GM18868 (cell line): ENCODE data around the gene CLEC19A.
"Not testable (repeated sequence)": the region's sequence is repeated elsewhere in the genome, so short reads cannot be mapped to it uniquely, and the experiment has no call there.

Experiments
- ATAC-seq: cut with Tn5 transposase; IDR thresholded peaks from one replicate; pipeline ENCODE4 v1.9.1; 2021; ENCODE audit warnings: mild to moderate bottlenecking, moderate library complexity; ENCODE audit not compliant: unreplicated experiment

CLEC19A gene

DNA sequence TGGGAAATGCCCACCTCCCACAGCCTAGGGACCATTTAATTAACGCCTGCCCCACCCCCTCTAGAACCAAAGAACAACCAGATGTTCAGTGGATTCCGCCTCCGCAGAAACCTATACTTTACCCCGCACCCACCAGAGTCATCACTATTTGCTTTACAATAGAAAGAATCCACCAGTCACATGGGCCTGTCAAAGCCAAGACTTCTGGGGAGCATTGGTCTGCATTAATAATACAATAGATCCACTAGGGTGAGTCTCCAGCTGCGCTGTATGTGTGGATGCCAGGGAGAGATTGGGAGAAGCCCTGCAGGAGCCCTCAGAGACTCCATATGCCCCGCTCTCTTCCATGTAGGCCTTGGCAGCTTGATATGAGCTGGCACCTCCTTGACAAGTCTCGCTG lies 31.3 kb downstream of the CLEC19A start:
- no peak for ATAC-seq

DNA sequence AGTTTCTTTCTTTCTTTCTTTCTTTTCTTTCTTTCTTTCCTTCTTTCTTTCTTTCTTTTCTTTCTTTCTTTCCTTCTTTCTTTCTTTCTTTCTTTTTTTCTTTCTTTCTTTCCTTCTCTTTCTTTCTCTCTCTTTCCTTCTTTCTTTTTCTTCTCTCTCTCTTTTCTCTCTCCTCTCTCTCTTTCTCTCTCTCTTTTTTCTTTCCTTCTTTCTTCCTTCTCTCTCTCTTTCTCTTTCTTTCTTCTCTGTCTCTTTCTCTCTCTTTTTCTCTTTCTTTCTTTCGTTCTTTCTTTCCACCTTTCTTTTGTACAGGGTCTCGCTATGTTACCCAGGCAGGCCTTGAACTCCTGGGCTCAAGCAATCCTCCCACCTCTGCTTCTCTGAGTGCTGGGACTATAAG lies 35.7 kb downstream of the CLEC19A start:
- ATAC-seq = not testable (repeated sequence)

DNA sequence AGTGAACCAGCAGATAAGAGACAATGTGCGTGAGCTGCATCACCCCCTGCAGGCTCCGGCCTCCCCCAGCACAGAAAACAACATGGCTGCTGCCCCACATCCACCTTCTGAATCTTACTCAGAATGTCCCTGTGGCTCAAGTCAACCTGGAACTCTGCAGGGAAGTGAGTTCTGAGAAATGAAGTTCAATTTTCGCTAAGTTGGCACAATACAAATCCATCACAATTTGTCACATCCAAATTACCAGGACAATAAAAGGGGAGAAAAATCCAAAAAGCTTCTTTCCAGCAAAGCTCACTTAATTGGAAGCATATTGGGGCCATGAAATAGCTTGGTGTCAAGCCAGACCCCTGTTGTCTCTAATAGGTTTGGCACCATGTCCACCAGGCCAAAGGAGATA lies 38.1 kb downstream of the CLEC19A start:
- no peak for ATAC-seq

DNA sequence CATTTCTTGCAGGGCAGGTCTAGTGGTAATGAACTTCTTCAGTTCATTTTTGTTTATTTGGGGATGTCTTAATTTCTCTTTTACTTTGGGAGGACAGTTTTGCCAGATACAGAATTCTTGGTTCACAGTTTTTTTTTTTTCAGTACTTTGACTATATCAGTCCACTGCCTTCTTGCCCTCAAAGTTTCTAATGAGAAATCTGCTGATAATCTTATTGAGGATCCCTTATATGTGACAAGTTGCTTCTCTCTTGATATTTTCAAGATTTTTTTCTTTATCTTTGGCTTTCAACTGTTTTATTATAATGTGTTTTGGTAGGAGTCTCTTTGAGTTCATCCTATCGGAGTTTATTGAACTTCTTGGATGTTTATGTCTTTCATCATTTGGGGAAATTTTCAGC lies 42.8 kb downstream of the CLEC19A start:
- no peak for ATAC-seq

DNA sequence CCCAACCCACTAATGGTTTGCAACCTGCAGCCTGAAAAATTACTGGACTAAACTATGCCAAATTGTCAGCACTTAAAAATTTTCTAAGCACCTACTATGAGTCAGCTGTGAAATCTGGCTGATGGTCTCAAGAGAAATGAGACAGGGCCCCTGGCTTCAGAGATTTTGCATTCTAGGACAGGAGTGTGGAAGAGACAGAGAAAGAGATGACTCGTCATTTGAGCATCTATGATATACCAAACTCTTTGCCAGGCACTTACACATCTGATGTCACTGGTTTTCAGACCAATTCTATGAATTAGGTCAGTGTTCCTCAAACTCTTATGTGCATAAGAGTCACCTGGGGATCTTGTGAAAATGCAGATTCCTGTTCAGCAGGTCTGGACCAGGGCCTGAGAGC lies 44.4 kb downstream of the CLEC19A start:
- no peak for ATAC-seq

DNA sequence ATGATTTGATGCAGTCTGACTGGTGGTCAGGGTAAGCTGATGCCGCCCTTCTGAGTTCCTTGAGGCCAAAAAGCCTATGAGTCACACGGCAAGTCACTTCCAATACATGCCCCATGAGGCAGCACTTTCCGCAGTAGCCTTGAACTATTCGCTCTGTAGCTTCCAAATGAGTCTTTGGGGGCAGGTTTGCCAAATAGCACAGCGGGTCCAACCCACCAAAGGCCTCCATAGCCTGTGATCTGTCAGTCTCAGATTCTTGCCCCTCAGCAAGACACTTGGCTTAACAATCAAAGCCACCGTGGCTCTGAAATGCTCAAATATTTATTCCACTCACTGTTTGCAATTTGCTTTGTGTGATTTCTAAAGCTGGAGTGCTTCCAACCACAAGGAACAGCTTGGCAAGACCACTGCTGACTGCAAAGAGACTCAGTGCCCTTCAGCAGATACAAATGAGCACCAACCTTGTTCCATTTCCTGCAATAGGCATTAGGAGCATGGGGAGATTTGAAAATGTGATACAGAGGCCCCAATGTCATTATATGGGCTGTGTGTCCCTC lies 45.4 kb downstream of the CLEC19A start:
- no peak for ATAC-seq

DNA sequence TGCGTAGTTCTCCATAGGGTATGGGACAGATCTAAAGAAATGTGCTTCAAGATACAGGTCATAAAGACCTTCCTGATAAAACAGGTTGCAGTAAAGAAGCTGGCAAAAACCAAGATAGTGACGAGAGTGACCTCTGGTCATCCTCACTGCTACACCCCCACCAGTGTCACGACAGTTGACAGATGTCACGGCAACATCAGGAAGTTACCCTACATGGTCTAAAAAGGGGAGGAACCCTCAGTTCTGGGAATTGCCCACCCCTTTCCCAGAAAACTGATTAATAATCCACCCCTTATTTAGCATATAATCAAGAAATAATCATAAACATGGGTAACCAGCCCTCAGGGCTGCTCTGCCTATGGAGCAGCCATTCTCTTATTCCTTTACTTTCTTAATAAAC lies 46.3 kb downstream of the CLEC19A start:
- ATAC-seq = no peak

DNA sequence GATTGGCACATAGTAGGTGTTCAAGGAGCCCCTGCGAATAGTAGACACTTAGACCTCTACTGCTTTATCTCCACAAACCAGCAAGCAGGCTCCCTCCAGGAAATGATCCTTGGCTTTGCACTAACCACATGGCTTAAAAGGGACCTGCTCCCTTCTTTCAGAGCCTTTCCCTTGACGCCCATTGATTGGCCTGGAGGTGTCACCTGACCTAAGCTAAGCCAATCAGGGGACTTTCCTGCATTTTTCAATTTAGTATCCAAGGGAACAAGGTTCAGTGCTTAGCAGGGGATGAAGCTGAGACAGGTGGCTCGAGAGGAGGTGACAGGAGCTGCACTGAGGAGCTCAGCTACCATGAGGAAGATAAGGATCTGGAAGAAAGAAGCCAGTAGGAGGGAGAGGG lies 52.8 kb downstream of the CLEC19A start:
- ATAC-seq = no peak

DNA sequence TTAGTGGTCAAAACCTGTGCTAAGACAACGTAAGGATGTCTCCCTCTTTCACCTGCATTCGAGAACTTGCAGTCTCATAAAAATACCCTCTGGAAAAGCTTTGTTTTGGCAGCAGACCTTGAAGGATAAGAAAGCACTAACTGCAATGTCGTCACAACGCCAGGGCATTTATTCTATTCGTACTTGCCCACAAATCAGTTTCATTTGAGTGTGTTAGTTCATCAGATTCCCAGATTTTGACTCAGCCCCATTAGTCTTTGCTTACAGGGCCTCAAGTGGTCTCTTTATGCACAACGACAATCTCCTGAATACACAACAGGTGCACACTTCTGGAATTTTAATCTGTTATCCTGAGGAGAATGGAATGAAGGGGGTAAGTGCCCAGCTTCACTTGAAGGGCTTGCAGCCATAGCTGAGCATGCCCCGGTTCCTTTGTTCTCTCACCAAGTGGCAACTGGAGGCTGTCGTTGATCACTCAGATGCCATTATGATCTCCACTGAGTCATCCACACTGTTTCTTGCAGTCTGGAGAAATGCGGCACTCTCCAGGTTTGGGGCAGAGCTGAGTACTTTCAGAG lies 58.8 kb downstream of the CLEC19A start:
- no peak for ATAC-seq

DNA sequence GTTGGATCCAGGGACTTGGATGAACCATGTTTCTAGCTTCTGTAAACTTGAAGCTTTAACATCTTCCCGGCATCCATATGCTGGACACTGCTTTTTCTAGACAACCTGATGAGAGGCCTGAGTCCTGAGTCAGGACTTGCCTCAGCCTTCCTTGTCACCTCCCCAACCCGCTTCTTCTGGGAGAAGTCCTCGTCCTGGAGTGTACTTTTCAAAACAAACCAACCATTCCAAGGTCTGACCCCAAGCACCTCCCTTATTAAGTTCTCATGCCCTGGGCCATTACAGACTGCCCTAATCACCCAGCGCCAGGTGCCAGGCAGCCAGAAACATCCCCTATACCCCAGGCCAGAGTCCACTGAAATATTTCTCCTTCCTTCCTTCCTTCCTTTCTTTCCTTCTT lies 59.4 kb downstream of the CLEC19A start:
- no peak for ATAC-seq

DNA sequence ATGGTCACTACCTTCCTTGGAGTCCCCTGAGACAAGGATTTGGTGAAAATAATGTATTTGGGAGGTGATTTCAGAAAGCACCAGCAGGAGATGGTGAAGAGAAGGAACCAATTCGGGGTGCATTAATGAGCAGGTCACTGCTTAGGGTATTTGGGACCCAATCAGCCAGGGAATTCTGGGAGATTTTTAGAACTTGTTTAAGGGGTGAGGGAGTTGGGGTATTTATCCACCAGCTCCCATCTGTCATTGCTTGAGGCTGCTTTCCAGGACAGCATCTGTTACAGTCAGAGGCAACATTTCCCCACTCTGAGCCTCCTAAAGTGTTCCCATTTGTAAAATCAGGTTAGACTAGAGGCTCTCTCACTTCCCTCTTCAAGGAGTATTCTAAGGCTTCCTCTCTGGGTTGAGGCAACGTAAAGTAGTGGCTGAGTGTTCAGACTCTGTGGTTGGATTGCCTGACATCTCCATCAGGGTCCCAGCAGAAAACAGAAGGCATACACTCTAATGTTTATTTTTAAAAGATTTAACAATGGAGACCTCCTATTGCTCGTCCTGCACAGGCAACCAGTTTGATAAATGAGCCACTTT lies 60.9 kb downstream of the CLEC19A start:
- ATAC-seq = no peak

DNA sequence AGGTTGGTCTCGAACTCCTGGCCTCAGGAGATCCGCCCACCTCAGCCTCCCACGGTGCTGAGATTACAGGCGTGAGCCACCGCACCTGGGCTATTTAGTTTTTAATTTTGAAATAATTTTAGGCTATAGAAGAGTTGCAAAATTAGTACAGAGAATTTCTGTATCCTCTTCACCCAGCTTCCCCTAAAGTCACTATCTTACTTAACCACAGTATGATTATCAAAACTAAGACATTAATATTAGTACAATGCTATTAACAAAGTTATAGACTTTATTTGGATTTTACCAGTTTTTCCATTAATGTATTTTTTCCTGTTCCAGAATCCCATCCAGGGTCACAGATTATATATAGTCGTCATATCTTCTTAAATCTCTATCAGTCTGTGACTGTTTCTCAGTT lies 62.6 kb downstream of the CLEC19A start:
- no peak for ATAC-seq

DNA sequence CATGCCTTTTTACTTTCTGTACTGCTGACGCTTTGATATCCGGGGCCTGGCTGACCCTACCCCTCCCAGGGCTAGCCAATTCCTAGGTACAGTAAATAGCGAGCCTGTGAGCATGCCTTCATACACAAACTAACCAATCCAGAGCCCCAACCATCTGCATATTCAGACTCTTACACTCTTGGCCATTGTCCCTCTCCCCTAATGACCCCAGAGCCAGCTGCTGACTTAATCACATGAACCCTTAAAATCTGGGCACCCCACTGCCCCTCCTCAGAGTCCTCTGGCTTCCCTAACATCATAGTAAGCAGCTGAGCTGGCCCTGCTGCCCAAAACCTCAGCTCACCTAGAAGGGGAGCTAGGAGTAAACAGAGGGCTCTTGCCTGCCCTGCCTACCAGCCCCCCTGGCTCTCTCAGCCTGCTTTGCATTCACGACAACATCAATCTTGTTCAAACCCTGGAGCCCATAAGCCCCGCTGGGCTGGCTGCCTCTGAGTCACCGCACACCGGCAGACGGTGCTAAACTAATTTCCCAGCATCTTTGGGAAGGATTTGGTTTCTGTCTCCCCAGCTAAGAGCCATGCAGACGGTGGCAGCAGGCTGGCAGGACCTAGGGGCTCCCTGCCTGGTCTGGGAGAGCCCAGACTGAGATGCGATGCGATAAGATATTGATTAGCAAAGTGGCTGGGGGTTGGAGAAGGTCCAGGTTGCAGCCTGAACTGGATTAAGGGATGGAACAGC lies 63.2 kb downstream of the CLEC19A start:
- ATAC-seq = no peak

DNA sequence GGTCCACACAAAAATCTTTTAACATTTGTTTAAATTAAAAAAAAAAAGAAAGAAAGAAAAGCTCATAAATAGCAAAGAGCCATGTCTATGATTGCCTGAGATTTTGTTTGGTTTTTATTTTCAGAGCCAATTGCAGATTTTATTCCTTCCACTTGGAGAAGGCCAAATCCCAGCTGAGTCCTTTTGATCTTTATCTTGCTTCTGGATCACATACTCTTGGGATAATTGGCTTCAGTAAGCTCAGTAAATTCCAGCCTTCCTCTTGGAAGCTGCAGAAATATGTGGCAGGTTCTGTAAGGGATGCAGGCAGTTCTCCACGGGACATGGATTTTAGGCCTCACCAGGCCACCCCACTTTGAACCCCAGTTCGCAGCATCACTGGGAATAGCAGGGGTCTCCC lies 68.8 kb downstream of the CLEC19A start:
- no peak for ATAC-seq

DNA sequence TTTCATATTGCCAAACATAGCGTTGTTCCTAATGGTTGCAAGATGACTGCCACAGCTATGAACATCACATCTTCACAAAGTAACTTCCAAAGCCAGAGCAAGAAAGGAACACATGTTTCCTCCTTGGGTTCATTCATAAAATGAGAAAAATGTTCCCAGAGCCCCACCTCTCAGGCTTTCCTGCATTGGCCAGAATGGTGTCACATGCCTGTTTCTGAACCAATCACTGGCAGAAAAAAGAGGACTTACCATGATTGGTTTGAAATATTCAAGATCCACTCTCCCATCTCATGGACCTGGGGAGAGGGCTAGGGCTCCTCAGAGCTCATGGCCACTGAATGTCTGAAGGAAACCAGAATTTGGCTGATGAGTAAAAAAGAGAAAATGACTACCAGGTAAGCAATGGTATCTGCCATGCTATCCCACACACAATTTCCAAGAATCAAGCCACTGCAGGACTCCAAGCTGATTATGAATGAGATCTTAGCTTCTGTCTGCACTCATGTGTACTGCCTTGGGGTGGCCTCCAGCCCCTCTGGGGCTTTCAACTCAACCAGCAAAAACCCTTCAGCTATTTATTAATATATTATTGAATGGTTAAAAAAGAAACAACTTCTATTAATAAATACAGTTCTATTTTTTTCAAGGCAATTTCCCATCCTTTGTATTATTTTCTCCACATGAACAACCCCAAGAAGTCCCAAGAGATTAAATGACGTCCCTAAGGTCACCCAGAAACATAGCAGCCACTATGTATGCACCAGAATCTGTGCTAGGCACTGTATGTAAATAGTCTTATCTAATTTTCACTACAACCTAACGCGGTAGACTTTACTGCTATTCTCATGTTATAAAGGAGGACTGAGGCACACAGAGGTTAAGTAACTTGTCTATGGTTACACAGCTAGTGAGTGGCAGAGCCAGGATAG lies 70.8 kb downstream of the CLEC19A start:
- no peak for ATAC-seq

DNA sequence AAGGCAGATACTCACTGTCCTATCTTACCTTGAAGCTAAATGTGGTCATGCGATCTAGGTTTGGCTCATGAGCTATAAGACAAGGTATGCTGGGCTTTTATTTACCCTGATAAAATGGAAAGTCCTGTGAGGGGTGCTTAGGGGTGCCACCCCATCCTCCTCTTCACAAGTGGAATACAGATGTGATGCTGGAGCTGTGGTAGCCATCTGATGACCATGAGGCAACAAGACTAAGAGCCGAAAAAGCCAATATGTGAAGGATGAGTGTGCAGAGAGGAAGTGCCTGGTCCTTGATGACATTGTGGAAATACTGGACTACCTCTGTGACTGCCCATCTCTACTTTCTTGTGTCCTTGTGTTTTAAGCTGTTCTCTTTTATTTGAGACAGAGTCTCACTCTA lies 74.0 kb downstream of the CLEC19A start:
- ATAC-seq = no peak
